GM19438 (cell line): Measurements from ENCODE around the gene CWH43.
"Not testable (repeated sequence)": the region's sequence is repeated elsewhere in the genome, so short reads cannot be mapped to it uniquely, and the experiment has no call there.

Experiments
- ATAC-seq: cut with Tn5 transposase; IDR thresholded peaks from one replicate; pipeline ENCODE4 v1.9.1; 2021; ENCODE audit warnings: low read depth; ENCODE audit not compliant: unreplicated experiment

The CWH43 gene

DNA sequence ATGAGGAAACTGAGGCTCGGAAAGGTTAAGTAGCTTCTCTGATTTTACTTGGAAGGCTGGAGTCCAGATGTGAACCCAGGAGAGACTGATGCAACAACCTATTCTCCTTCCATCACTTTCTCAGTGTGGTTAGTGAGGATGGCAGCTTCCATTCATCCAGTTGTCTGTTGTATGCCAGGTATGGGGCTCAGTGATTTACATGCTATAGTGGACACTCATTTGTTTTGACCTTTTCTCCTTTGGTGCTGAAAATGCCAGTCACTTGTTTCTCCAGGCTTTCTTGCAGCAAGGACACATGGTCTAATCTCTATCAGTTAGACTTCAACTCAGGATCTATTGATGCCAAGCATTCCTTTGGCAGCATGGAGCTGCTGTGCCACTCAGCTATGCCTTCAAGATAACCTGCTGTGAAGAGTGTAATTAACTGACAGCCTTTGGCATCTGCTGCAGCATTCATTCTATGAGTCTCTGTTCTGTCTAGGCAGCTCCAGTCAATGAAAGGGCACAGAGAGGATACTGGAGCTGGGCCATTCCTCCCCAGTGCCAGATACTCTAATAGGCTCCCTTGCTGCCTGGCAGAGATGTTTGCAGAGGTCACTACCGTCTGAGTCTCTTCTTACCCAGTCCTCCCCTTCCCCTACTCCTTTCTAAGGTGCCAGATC lies 11.0 kb upstream of the CWH43 start:
- no peak for ATAC-seq

DNA sequence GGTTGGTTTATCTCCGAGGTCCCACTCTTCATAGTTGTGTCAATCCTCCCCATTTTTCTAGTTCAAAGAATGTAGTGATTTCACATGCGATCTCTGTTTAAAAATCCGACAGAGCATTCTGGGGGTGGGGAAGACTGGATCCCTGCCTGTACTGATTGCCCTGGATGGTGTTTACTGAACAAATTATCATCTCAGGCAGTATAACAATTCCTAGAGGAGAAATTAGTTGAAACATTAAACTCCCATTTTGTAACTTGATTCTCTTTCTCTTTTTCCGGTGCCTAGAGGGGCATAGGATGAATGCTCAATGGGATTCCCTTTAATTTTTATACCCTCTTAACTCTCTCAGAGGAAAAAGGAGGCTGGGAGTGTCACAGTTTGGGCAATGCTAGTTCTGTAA lies 10.0 kb upstream of the CWH43 start:
- no peak for ATAC-seq

DNA sequence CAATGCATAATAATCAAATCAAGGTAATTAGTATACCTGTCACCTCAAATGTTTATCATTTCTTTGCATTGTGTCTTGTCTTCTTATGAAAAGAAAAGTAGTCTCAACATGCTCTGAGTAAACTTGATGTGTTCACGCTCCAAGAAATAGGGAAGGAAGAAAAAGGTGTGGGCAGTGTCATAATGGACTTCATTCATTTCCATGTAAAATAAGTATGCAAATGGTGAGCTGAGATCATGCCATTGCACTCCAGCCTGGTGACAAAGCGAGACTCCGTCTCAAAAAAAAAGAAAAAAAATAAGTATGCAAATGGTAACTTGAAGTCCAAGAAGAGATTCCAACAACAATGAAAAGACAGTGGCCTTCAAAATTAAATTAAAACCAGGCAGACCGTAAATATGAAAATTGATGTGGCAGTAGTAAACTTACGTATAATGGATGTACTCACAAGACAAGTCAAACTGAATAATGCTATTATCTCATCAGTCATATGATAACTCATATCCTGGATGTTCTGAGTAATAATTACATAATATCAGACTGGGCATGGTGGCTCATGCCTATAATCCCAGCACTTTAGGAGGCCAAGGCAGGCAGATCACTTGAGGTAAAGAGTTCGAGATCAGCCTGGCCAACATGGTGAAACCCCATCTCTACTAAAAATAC lies 6.0 kb upstream of the CWH43 start:
- no peak for ATAC-seq

DNA sequence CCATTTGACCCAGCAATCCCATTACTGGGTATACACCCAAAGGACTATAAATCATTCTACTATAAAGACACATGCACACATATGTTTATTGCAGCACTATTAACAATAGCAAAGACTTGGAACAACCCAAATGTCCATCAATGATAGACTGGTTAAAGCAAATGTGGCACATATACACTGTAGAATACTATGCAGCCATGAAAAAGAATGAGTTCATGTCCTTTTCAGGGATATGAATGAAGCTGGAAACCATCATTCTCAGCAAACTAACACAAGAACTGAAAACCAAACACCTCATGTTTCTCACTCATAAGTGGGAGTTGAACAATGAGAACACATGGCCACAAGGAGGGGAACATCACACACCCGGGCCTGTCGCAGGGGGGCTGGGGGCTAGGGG lies 2.1 kb upstream of the CWH43 start:
- ATAC-seq = not testable (repeated sequence)

DNA sequence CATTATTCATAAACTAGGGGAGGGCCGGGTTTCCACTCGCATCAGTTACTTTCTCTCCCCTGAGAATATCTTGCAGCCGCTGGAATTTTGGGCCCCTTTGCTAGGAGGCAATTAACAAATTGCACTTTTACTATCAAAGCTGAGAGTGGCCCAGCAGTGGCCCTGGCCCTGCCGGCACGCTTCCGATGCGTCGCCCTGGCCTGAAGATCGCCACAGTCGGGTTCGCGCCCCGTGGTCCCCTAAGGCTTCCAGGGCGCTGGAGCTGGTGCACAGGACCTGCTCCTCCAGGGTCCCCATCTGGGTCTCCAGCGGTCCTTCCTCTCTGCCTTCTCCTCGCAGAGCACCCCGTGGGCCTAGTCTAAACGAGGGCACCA lies 486 bp upstream of the CWH43 start:
- ATAC-seq = no peak

DNA sequence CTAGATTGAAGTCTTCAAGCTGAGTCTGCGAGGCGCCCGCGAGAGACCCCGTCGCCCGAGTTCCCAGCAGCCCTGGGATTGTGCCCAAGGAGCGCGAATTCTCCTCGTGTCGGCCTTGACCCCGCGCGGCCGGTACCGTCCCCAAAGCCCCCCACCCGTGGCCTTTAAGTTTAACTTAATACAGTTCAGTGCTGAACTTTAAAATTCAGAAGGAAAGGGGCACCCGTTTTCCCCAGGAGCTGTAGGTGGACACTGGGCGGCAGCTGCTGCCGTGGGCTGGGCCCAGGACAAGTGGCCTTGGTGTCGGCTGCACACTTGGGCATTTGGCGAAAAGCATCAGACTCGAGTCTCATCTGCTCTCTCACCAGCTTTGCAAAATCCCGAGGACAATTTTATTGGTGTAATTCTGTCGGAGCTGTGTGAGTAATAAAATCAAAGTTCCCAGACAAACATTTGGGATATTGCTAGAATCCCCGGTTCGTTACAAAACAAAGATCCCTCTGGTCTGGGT lies 634 bp downstream of the CWH43 start:
- no peak for ATAC-seq

DNA sequence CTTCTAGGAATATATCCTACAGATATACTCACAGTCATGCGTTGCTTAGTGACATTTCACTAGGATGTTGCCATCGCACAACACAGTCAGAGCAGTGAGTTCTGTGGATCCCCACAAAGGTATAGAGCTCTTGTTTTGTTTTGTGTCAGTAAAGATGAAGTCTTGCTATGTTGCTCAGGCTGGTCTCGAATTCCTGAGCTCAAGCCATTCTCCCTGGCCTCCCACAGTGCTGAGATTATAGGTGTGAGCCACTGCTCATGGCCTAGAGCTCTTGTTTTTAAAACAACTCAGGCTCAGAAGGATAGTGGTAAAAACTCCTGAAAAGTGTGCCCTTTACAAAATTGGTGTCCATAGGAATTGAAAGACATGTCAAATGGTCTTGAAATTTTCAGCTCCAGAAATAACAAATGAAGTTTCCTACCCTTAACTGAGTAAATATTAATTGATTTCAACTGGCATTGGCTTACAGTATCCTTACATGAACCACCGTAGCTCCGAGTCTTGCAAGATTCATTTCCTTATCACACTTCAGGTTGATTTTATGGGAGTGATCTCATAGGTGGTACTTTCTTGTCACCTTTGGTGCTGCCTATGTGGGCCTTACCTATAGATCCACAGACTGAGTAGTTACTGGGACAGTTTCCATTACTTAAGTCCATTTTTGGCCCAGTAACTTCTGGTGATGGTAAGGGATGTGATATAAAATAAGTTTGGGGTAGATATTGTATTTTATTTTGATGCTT lies 3.6 kb downstream of the CWH43 start:
- ATAC-seq = no peak

DNA sequence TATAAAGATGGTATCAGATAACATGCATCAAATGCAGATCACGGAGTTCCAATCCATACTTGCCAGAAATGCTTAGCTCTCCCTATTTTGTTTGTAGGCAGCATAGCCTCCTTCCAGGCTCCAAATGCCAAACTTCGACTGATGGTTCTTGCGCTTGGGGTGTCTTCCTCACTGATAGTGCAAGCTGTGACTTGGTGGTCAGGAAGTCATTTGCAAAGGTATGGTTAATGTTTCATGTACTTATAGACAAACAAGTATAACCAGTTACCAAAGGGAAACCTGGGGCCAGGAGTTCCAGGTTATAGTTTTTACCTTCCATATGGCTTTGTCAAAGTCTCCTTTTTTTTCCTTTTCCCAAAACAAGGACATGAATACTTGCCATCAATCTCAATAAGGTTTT lies 5.3 kb downstream of the CWH43 start:
- ATAC-seq = no peak

DNA sequence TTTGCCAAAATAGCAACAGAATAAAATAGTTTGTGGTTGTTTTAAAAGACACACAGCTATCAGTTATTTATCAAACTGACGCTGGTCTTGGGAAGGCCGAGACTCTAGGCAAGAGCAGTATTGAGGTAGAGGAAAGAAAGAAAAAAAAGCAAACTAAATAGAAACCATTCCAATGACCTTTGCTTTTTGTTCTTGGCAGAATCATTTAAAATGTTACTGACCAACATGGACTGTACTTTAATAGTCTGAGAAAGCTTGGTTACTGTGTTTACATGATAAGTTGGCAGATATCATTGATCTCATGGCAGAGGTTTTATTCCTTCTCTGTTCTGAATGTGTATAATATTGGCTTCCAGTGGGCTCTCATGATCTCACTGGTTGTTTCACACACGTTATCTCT lies 11.9 kb downstream of the CWH43 start:
- no peak for ATAC-seq

DNA sequence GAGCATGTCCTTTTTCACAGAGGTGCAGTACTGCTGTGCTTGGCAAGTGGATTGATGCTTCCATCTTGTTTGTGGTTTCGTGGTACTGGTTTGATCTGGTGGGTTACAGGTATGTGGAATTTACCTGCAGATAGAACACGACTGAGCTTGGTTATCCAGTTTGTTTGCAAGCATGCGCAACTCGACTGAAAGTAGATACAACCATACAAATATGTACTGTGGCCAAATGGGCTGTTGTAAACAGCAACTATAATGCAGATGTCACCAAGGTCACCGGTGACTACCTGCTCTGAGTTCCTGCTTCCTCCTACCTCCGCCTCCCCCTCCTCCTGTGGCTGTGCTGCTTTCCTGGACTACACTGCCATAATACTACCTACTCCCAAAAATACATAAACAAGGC lies 12.4 kb downstream of the CWH43 start:
- ATAC-seq = no peak

DNA sequence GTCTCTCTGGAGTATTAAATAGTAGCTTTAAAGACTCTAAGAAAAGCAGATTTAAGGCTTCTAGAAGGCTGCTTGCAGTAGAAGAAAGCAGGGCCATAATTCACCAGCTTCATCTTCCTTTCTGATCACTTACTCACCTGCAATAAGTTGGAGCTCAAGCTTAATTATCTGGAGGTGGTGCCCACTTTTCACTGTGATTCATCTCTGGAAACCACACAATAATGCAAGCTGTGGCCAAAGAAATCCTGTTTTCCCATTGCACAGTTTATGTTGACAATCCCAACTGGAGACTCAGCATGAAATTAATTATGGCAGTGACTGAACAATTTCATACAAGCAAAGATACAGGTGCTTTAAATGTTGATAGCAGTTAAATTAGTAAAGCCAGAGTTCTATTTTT lies 14.7 kb downstream of the CWH43 start:
- ATAC-seq = no peak

DNA sequence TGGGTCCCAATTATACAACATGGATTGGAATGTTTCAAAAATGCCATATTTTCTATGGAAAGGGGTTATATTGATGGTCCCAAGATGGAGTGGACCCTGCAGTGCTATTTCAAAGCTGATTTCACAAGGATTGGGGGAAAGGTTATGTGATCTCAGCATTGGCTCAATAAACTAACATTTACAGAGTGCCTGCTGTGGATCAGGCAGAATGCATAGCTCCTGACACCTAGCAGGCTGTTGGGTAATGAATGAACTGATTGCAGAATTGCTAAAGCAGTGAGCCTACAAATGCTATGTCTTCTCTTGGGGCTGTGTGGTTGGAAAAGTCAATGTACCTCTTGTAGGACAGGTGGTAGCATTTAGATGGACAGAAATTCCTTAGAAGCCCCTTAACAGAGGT lies 16.9 kb downstream of the CWH43 start:
- no peak for ATAC-seq

DNA sequence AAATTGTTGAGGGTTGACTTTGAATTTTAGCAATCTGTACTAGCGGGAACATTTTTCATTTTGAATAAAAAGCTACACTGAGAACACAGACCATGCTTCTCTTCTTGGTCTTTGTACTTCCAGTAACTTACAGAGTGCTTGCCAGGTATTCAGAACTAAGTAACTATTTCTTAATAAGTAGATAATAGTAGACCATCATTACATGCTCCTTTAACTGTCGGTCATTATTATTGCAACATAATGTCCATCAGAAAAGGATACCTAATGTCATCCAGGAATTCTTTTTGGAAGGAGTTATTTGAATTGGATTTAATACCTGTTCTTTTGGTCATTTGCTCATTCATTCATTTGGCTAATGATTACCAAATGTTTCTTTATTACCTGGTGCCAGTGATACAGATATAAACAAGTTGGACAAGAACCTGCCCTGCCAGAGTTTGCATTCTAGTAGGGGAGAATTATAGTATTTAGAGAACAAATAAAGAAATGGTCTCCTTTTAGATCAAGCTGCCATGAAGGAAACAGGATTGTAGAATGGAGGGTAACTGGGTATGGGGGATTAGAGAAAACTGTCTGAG lies 32.7 kb downstream of the CWH43 start:
- no peak for ATAC-seq

DNA sequence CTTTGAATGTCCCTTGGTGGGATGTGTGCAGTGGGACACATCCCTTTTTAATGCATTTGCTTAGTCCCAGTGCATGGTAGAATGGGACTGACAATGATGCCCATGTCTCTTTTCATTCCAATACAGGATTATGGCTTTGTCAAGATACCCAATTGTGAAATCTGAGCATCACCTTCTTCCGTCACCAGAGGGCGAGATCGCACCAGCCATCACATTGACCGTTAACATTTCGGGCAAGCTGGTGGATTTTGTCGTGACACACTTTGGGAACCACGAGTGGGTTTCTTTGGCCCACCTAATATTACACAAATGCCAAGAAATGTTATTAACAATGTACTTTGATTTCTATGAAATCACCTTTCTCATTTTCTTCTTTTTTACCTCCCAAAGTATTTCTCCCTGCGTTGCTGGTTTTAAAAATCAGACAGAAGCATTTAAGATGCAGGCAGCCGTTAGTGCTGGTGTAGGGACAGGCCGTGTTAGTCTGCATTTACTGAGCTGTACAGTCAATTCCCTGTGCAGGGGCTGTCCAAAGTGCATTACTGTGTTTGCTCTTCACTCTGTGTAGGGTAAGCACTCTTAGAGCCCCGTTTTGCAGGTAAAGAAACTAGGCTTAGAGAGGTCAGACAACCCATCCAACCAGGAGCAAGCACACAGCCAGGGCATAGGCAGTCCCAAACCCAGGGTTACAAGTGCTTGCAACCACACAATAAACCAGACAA lies 46.5 kb downstream of the CWH43 start:
- no peak for ATAC-seq

DNA sequence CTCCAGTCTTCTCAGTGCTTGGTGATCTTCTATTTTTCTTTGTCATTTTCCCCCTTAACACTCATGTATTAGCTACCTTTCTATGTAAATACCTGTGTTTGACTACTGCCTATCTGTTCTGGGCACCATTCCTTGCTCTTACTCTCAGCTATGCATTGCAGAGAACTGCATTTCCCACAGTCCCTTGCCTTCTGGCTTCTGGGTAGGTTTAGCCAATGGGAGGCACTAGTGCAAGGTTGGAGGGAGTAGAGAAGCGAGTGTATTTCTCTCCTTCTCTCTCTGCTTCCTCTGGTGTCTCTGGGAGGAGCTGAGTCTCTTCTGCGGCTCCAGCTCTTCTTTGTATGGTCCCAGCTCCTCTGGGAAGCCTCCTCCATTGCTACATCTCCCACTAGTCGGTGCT lies 50.5 kb downstream of the CWH43 start:
- no peak for ATAC-seq

DNA sequence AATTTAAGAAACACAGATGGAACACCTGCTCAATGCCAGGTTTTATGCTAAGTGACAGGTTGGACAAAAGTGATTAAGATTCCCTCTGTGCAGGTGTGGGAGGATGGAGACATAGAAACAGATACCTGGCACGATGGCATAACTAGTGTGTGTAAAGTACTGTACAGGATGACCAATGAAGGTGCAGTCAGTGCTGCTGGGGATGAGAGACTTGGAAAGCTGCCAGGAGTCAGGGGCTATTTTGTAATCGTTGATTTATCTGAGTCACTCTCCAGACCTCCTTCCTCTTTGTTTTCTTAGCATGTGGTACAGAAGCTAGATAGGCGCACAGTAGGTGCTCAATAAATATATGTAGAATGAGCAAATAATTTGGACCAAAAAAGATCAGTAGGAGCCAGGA lies 58.2 kb downstream of the CWH43 start:
- no peak for ATAC-seq

DNA sequence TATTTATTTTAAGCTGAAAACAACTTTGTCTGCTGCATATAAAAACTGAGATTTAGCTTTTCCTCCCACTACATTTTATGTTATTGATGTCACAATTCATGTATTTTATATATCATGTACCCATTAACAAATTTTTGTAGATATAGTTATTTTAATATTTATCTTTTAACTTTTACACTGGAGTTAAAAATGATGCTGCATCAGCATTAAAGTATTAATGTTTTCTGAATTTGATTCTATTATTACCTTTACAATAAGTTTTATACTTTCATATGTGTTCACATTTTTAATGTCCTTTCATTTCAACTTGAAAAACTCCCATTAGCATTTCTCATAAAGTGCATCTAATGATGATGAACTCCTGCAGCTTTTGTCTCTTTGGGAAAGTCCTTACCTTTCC lies 72.2 kb downstream of the CWH43 start:
- ATAC-seq = no peak

DNA sequence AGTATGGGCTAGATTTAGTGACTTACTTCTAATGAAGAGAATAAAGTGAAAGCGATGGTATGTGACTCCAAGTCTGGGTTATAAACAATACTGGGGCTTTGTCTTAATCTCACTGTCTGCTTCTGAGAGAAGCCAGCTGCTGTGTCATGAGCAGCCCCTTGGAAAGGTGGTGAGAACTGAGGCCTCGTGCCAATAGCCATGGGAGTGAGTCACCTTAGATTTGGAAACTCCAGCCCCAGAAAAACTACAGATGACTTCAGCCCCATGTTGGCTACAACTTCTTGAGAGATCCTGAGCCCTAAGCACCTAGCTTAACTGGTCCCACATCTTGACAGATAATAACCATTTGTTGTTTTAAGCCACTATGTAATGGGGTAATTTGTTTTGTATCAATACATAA lies 77.6 kb downstream of the CWH43 start:
- no peak for ATAC-seq

DNA sequence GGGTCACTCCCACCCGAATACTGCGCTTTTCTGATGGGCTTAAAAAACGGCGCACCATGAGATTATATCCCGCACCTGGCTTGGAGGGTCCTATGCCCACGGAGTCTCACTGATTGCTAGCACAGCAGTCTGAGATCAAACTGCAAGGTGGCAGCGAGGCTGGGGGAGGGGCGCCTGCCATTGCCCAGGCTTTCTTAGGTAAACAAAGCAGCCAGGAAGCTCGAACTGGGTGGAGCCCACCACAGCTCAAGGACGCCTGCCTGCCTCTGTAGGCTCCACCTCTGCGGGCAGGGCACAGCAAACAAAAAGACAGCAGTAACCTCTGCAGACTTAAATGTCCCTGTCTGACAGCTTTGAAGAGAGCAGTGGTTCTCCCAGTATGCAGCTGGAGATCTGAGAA lies 86.1 kb downstream of the CWH43 start:
- not testable (repeated sequence) for ATAC-seq

DNA sequence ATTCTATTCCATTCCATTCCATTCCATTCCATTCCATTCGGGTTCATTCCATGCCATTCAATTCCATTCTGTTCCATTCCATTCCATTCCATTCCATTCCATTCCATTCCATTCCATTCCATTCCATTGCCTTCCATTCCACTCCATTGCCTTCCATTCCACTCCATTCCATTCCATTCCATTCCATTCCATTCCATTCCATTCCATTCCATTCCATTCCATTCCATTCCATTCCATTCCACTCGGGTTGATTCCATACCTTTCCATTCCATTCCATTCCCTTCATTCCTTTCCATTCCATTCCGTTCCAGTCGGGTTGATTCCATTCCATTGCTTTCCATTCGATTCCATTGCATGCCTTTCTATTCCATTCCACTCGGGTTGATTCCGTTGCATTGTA lies 105.8 kb downstream of the CWH43 start:
- not testable (repeated sequence) for ATAC-seq

DNA sequence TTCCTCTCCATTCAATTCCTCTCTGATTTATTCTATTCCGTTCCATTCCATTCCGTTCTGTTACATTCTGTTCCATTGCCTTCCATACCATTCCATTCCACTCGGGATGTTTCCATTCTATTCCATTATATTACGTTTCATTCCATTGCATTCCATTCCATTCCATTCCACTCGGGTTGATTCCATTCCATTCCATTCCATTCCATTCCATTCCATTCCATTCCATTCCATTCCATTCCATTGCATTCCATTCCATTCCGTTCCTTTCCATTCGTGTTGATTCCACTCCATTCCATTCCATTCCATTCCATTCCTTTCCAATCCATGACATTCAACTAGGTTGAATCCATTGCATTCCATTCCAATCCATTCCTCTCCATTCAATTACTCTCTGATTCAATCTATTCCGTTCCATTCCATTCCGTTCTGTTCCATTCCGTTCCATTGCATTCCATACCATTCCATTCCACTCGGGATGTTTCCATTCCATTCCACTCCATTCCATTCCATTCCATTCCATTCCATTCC lies 106.6 kb downstream of the CWH43 start:
- ATAC-seq = peak; percentile 48
